Loucy (cell line): Measurements from ENCODE around the gene RPF1.

Experiments
- CTCF ChIP-seq: fragments of 200-600 bp; sonication (generic); conservative IDR thresholded peaks from 2 replicates; pipeline ENCODE4 v1.5.1; 2014; ENCODE audit warnings: mild to moderate bottlenecking, antibody characterized with exemption, low read length
- EZH2phosphoT487 ChIP-seq: fragments of 200-600 bp; IDR thresholded peaks from 2 replicates; pipeline ENCODE4 v1.6.1; 2018; ENCODE audit warnings: antibody characterized with exemption, mild to moderate bottlenecking, moderate library complexity, borderline replicate concordance

- no peak for TF ChIP-seq CTCF
- no peak for TF ChIP-seq EZH2phosphoT487
Measured at GRCh38 chr1:84502927-84503326, 23.9 kb downstream of the RPF1 start.
